NT2/D1 (cell line): ENCODE results near the gene SOHLH2.

ENCODE experiments used
- SUZ12 ChIP-seq: IDR thresholded peaks from 2 replicates; pipeline ENCODE4 v1.6.1; 2011; ENCODE audit not compliant: insufficient read length, insufficient read depth; ENCODE audit errors: extremely low read depth
- YY1 ChIP-seq: IDR thresholded peaks from 2 replicates; pipeline ENCODE4 v1.6.1; 2011; ENCODE audit not compliant: insufficient read length, insufficient read depth

DNA sequence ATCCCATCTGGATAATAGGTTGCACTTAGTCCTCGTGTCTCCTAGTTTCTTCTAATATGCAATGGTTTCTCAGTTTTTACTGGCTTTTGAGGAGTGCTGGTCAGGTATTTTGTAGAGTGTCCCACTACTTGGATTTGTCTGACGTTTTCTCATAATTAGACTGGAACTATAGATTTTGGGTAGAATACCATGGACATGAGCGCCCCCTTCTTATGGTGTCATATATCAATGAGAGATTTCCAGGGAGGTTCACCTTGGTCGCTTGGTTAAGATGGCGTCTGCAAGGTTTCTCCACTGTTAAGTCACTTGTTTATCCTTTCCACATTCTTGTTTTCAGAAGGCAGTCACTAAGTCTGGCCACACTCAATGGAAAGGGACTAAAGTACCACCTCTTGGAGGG lies 6.7 kb downstream of the SOHLH2 start:
- TF ChIP-seq YY1 (no peak), SUZ12 (no peak)
